HEK293 (cell line): ENCODE measurements around the gene PLPP1.

Source experiments
- CTCF ChIP-seq: fragments of 450-650 bp; formaldehyde crosslinking; IDR thresholded peaks from 2 replicates; pipeline ENCODE4 v1.5.1; 2016; ENCODE audit warnings: missing biosample characterization, missing genetic modification characterization
- REST ChIP-seq: fragments of 450-650 bp; formaldehyde crosslinking; IDR thresholded peaks from 2 replicates; pipeline ENCODE4 v1.5.1; 2016; ENCODE audit warnings: missing biosample characterization, missing genetic modification characterization
- ZNF366 ChIP-seq: fragments of 450-650 bp; formaldehyde crosslinking; conservative IDR thresholded peaks from 2 replicates; pipeline ENCODE4 v1.5.1; 2016; ENCODE audit warnings: missing biosample characterization, missing genetic modification characterization
- ZNF518A ChIP-seq: fragments of 450-650 bp; formaldehyde crosslinking; conservative IDR thresholded peaks from 2 replicates; pipeline ENCODE4 v1.5.1; 2016; ENCODE audit warnings: low read depth, missing biosample characterization, missing genetic modification characterization
- ZNF791 ChIP-seq: fragments of 450-650 bp; formaldehyde crosslinking; IDR thresholded peaks from 2 replicates; pipeline ENCODE4 v1.5.1; 2016; ENCODE audit warnings: missing biosample characterization, missing genetic modification characterization
- TF ChIP-seq, protein P1 (sequence below): fragments of 450-650 bp; formaldehyde crosslinking; IDR thresholded peaks from 2 replicates; pipeline ENCODE4 v1.5.1; 2016; ENCODE audit warnings: missing biosample characterization, missing genetic modification characterization
- TF ChIP-seq, protein P2 (sequence below): fragments of 450-650 bp; formaldehyde crosslinking; IDR thresholded peaks from 2 replicates; pipeline ENCODE4 v1.5.1; 2016; ENCODE audit warnings: missing biosample characterization, missing genetic modification characterization
- TF ChIP-seq, protein P3 (sequence below): fragments of 450-650 bp; formaldehyde crosslinking; IDR thresholded peaks from 2 replicates; pipeline ENCODE4 v1.5.1; 2016; ENCODE audit warnings: missing biosample characterization, missing genetic modification characterization
- TF ChIP-seq, protein P4 (sequence below): fragments of 450-650 bp; IDR thresholded peaks from 2 replicates; pipeline ENCODE4 v1.5.1; 2018; ENCODE audit warnings: missing biosample characterization, mild to moderate bottlenecking, missing genetic modification characterization

- no peak for TF ChIP-seq CTCF (tag by site-specific recombination)
- TF ChIP-seq REST: no peak
- TF ChIP-seq, protein P1, sequence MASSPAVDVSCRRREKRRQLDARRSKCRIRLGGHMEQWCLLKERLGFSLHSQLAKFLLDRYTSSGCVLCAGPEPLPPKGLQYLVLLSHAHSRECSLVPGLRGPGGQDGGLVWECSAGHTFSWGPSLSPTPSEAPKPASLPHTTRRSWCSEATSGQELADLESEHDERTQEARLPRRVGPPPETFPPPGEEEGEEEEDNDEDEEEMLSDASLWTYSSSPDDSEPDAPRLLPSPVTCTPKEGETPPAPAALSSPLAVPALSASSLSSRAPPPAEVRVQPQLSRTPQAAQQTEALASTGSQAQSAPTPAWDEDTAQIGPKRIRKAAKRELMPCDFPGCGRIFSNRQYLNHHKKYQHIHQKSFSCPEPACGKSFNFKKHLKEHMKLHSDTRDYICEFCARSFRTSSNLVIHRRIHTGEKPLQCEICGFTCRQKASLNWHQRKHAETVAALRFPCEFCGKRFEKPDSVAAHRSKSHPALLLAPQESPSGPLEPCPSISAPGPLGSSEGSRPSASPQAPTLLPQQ (tag by site-specific recombination): no peak
- TF ChIP-seq, protein P2, sequence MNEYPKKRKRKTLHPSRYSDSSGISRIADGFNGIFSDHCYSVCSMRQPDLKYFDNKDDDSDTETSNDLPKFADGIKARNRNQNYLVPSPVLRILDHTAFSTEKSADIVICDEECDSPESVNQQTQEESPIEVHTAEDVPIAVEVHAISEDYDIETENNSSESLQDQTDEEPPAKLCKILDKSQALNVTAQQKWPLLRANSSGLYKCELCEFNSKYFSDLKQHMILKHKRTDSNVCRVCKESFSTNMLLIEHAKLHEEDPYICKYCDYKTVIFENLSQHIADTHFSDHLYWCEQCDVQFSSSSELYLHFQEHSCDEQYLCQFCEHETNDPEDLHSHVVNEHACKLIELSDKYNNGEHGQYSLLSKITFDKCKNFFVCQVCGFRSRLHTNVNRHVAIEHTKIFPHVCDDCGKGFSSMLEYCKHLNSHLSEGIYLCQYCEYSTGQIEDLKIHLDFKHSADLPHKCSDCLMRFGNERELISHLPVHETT (tag by site-specific recombination): no peak
- no peak for TF ChIP-seq ZNF518A (tag by site-specific recombination)
- TF ChIP-seq ZNF791: no peak
- no peak for TF ChIP-seq ZNF366
- TF ChIP-seq, protein P3, sequence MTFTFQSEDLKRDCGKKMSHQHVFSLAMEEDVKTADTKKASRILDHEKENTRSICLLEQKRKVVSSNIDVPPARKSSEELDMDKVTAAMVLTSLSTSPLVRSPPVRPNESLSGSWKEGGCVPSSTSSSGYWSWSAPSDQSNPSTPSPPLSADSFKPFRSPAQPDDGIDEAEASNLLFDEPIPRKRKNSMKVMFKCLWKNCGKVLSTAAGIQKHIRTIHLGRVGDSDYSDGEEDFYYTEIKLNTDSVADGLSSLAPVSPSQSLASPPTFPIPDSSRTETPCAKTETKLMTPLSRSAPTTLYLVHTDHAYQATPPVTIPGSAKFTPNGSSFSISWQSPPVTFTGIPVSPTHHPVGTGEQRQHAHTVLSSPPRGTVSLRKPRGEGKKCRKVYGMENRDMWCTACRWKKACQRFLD (tag by site-specific recombination): no peak
- TF ChIP-seq, protein P4, sequence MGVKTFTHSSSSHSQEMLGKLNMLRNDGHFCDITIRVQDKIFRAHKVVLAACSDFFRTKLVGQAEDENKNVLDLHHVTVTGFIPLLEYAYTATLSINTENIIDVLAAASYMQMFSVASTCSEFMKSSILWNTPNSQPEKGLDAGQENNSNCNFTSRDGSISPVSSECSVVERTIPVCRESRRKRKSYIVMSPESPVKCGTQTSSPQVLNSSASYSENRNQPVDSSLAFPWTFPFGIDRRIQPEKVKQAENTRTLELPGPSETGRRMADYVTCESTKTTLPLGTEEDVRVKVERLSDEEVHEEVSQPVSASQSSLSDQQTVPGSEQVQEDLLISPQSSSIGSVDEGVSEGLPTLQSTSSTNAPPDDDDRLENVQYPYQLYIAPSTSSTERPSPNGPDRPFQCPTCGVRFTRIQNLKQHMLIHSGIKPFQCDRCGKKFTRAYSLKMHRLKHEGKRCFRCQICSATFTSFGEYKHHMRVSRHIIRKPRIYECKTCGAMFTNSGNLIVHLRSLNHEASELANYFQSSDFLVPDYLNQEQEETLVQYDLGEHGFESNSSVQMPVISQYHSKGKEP (tag by site-specific recombination): no peak
Observed at GRCh38 chr5:55469839-55470238, 64.9 kb downstream of the PLPP1 start.
